Panc1 (cell line): Measurements from ENCODE around the gene GRID1. TPM values are rescaled to one million over a fixed set of nuclear protein-coding genes. Genes with fewer than 3 reads are reported as not detected.

Source experiments
- ATAC-seq: fragments of 200-7000 bp; cut with Tn5 transposase; 2 replicates; pipeline ENCODE4 v1.9.1; 2020; ENCODE audit warnings: mild to moderate bottlenecking, moderate library complexity
- BruUV-seq: library from RNA; stranded (reverse); fragments of 400-500 nt; replicated peaks from 2 replicates; lab custom pipeline; 2021; lab: Mats Ljungman, UMichigan
- CTCF ChIA-PET: fragments of 300-600 bp; sonication (Branson Sonifier 250); formaldehyde crosslinking; loops from one replicate; lab custom pipeline; 2022; ENCODE audit warnings: antibody characterized with exemption; lab: Charles Lee
- POLR2A ChIA-PET: fragments of 300-600 bp; sonication (Branson Sonifier 250); formaldehyde crosslinking; loops from one replicate; lab custom pipeline; 2022; ENCODE audit warnings: antibody characterized with exemption; lab: Charles Lee
- DNase-seq: peaks from one replicate; pipeline ENCODE4 v3.0.0-alpha.2; 2010; ENCODE audit warnings: low read depth, low spot score
- H3K27ac ChIP-seq: 2 replicates; pipeline ENCODE4 v1.5.1; 2011; ENCODE audit warnings: mild to moderate bottlenecking, low read length, inconsistent platforms
- H3K27me3 ChIP-seq: fragments of 200-500 bp; sonication (Bioruptor generic); 2 replicates; pipeline ENCODE4 v1.6.0; 2014; ENCODE audit warnings: low read length, inconsistent platforms; ENCODE audit not compliant: control insufficient read depth, insufficient read depth
- H3K36me3 ChIP-seq: fragments of 200-500 bp; sonication (Bioruptor generic); 2 replicates; pipeline ENCODE4 v1.5.1; 2014; ENCODE audit warnings: inconsistent platforms, mild to moderate bottlenecking, low read length, moderate library complexity; ENCODE audit not compliant: control insufficient read depth, insufficient read depth
- H3K4me1 ChIP-seq: 2 replicates; pipeline ENCODE4 v1.5.1; 2011; ENCODE audit warnings: inconsistent platforms, mild to moderate bottlenecking, low read length, moderate library complexity; ENCODE audit not compliant: control insufficient read depth, insufficient read depth
- H3K4me3 ChIP-seq, 2 experiments: 2 replicates each; pipeline ENCODE4 v1.5.1; 2011 to 2012; ENCODE audit warnings: low read depth in 2 of 2, low read length in 2 of 2, mild to moderate bottlenecking in 2 of 2, inconsistent platforms in 1 of 2, moderate library complexity in 1 of 2
- H3K9me3 ChIP-seq: fragments of 200-500 bp; sonication (Bioruptor generic); 2 replicates; pipeline ENCODE4 v1.5.1; 2014; ENCODE audit warnings: low read depth, mild to moderate bottlenecking, inconsistent platforms, low read length, moderate library complexity; ENCODE audit not compliant: control insufficient read depth, insufficient read depth
- CTCF ChIP-seq: fragments of 450-650 bp; IDR thresholded peaks from 2 replicates; pipeline ENCODE4 v1.5.1; 2017; ENCODE audit warnings: mild to moderate bottlenecking
- POLR2AphosphoS5 ChIP-seq: IDR thresholded peaks from 2 replicates; pipeline ENCODE4 v1.6.1; 2012; ENCODE audit warnings: mild to moderate bottlenecking, low read depth, low read length, moderate library complexity
- REST ChIP-seq, 2 experiments: IDR thresholded peaks; 2 replicates each; pipeline ENCODE4 v1.6.1; 2011 to 2012; ENCODE audit warnings: low read depth in 2 of 2, control low read depth in 1 of 2, low read length in 1 of 2, mild to moderate bottlenecking in 1 of 2, moderate library complexity in 1 of 2; ENCODE audit not compliant: insufficient read depth in 1 of 2
- SIN3A ChIP-seq: IDR thresholded peaks from 2 replicates; pipeline ENCODE4 v1.6.1; 2012; ENCODE audit warnings: low read depth, mild to moderate bottlenecking, low read length, moderate library complexity, borderline replicate concordance; ENCODE audit not compliant: insufficient read depth
- TCF7L2 ChIP-seq: IDR thresholded peaks from 2 replicates; pipeline ENCODE4 v1.6.1; 2011; ENCODE audit warnings: mild to moderate bottlenecking, low read depth, low read length, inconsistent platforms
- in situ Hi-C: cut with HindIII; loops from 2 replicates; pipeline ENCODE4 v1.10.0; 2016; ENCODE audit warnings: low sequenced_read_pairs, low pct_unique_long_range_greater_than_20kb
- intact Hi-C: fragments of 100-400 bp; cut with micrococcal nuclease; formaldehyde crosslinking; loops from one replicate; pipeline ENCODE4 v1.10.0; 2022; ENCODE audit not compliant: unreplicated experiment
- total RNA-seq: library from RNA; stranded (reverse); gene quantifications from one replicate; pipeline ENCODE4 v1.2.1, GENCODE V29; 2021; ENCODE audit not compliant: unreplicated experiment

The GRID1 gene
- total RNA-seq, 1 experiment from 2014 or later: 2.3 TPM

- Histone ChIP-seq H3K4me3 (no peak overlapping the region), H3K4me1 (no peaks in the 10 kb centered on the region), H3K9me3 (no peaks in the 10 kb centered on the region), H3K27me3 (no peaks in the 10 kb centered on the region), H3K36me3 (no peaks in the 10 kb centered on the region), H3K27ac (no peak overlapping the region)
- ATAC-seq (no peak), DNase-seq (no peak)
- BruUV-seq: no TSS peak
- ChIA-PET CTCF (no interaction called here), POLR2A (no interaction called here)
- in situ Hi-C loops: no loop called here
- intact Hi-C loops: no loop called here
- TF ChIP-seq SIN3A: no peak
- TF ChIP-seq REST (IDR thresholded peaks at IDR 0.05; ENCODE audit: insufficient read depth in 1 of 2, low read depth in 2 of 2, low read length in 1 of 2): no peak
- TF ChIP-seq TCF7L2: no peak
- no peak for TF ChIP-seq CTCF
- TF ChIP-seq POLR2AphosphoS5: no peak
These were observed 143.9 kb downstream of the GRID1 start for GRCh38 chr10:86222687-86223086.

- in situ Hi-C loops (no loop called here), intact Hi-C loops (no loop called here)
- no peak for TF ChIP-seq POLR2AphosphoS5
- TF ChIP-seq REST (IDR thresholded peaks at IDR 0.05; ENCODE audit: insufficient read depth in 1 of 2, low read depth in 2 of 2, low read length in 1 of 2): no peak
- TF ChIP-seq SIN3A: no peak
- no peak for TF ChIP-seq TCF7L2
- no peak for TF ChIP-seq CTCF
- H3K4me1 ChIP-seq: no peaks in the 10 kb centered on the region
- H3K36me3 ChIP-seq: no peaks in the 10 kb centered on the region
- ChIA-PET CTCF (no interaction called here), POLR2A (no interaction called here)
- no peak overlapping the region for H3K27ac ChIP-seq
- H3K4me3 ChIP-seq: no peak overlapping the region
- no peaks in the 10 kb centered on the region for H3K9me3 ChIP-seq
- no peak for ATAC-seq
- DNase-seq: no peak
- no peaks in the 10 kb centered on the region for H3K27me3 ChIP-seq
- no TSS peak for BruUV-seq
These were observed 144.3 kb downstream of the GRID1 start for GRCh38 chr10:86222336-86222650.
